ENCODE results near the gene RNFT2. TPM values are rescaled to one million over a fixed set of nuclear protein-coding genes. Genes with fewer than 3 reads are reported as not detected.

RNFT2 gene
- total and polyA plus RNA-seq, 4 donors, result 15.3 to 47.2 (median 37.7) TPM

DNA sequence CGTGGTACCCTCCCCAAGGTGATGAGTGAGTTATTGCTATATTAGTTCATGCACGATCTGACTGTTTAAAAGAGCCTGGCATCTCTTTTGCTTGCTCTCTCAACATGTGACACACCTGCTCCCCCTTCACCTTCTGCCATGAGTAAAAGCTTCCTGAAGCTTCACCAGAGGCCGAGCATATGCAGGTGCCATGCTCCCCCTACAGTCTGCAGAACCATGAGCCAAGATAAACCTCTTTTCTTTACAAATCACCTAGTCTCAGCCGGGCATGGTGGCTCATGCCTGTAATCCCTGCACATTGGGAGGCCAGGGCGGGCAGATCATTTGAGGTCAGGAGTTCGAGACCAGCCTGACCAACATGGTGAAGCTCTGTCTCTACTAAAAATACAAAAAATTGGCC lies 61.8 kb downstream of the RNFT2 start:
- DNase-seq (ENCODE audit: low read depth in 4 of 6, low spot score in 6 of 6), result no peak
- Histone ChIP-seq H3K4me3 (ENCODE audit: low read depth, low read length) (no peak overlapping the region), H3K27me3 (ENCODE audit: control insufficient read depth, insufficient read depth, low read length) (no peaks in the 10 kb centered on the region), H3K4me1 (ENCODE audit: control insufficient read depth, insufficient read depth, low read length) (no peaks in the 10 kb centered on the region), H3K27ac (ENCODE audit: low read depth, low read length) (no peak overlapping the region), H3K36me3 (ENCODE audit: control insufficient read depth, insufficient read depth, low read length) (peaks cover 12% of the 10 kb centered on the region), H3K9me3 (ENCODE audit: control insufficient read depth, insufficient read depth, low read length) (peaks cover 2% of the 10 kb centered on the region)
- WGBS (ENCODE audit: insufficient coverage), result 90% methylated on average over 4 of the region's 6 CpGs

DNA sequence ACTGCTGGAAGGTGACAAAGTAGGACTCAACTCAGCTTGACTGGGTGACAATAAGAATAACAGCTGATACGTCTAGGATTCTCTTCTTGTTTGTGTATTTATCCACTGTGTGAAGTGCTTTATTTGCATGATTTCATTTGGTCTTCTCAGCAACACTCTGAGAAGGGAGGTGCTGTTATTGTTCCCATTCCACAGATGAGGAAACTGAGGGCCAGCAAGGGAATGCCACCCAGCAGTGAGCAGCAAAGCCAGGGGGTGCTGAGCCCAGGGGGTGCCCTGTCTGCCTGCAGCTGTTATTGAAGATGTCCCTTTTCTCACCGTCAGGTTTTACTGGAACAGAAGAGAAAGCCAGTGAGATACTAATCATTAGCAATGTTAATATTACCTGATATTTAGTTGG lies 62.8 kb downstream of the RNFT2 start:
- no peaks in the 10 kb centered on the region for H3K27me3 ChIP-seq (ENCODE audit: control insufficient read depth, insufficient read depth, low read length)
- no peak overlapping the region for H3K4me3 ChIP-seq (ENCODE audit: low read depth, low read length)
- peaks cover 2% of the 10 kb centered on the region for H3K9me3 ChIP-seq (ENCODE audit: control insufficient read depth, insufficient read depth, low read length)
- WGBS (ENCODE audit: insufficient coverage), result no CpG with 5 or more reads among the region's 2 CpGs
- DNase-seq (ENCODE audit: low read depth in 4 of 6, low spot score in 6 of 6), result no peak
- no peak overlapping the region for H3K27ac ChIP-seq (ENCODE audit: low read depth, low read length)
- peaks cover 13% of the 10 kb centered on the region for H3K36me3 ChIP-seq (ENCODE audit: control insufficient read depth, insufficient read depth, low read length)
- H3K4me1 ChIP-seq (ENCODE audit: control insufficient read depth, insufficient read depth, low read length), result no peaks in the 10 kb centered on the region

DNA sequence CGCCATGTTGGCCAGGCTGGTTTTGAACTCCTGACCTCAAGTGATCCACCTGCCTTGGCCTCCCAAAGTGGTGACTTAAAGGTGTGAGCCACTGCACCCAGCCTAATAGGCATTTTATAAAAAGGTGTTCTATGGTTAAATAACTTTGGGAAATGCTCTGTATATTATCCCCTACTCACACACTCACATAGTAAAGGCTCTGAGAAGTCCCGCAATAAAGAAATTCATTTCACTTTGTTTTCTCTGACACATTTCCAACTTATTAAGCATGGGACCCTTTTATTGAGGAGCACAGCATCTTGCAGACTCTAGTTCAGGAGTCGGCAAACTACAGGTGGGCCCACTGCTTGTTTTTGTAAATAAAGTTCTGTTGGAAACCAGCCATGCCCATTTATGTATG lies 63.9 kb downstream of the RNFT2 start:
- Histone ChIP-seq H3K9me3 (ENCODE audit: control insufficient read depth, insufficient read depth, low read length) (peaks cover 2% of the 10 kb centered on the region), H3K4me3 (ENCODE audit: low read depth, low read length) (no peak overlapping the region), H3K36me3 (ENCODE audit: control insufficient read depth, insufficient read depth, low read length) (peaks cover 11% of the 10 kb centered on the region), H3K27ac (ENCODE audit: low read depth, low read length) (no peak overlapping the region), H3K4me1 (ENCODE audit: control insufficient read depth, insufficient read depth, low read length) (no peaks in the 10 kb centered on the region), H3K27me3 (ENCODE audit: control insufficient read depth, insufficient read depth, low read length) (no peaks in the 10 kb centered on the region)
- 92% methylated on average over 2 of the region's 3 CpGs for WGBS (ENCODE audit: insufficient coverage)
- DNase-seq (ENCODE audit: low read depth in 4 of 6, low spot score in 6 of 6), result no peak

DNA sequence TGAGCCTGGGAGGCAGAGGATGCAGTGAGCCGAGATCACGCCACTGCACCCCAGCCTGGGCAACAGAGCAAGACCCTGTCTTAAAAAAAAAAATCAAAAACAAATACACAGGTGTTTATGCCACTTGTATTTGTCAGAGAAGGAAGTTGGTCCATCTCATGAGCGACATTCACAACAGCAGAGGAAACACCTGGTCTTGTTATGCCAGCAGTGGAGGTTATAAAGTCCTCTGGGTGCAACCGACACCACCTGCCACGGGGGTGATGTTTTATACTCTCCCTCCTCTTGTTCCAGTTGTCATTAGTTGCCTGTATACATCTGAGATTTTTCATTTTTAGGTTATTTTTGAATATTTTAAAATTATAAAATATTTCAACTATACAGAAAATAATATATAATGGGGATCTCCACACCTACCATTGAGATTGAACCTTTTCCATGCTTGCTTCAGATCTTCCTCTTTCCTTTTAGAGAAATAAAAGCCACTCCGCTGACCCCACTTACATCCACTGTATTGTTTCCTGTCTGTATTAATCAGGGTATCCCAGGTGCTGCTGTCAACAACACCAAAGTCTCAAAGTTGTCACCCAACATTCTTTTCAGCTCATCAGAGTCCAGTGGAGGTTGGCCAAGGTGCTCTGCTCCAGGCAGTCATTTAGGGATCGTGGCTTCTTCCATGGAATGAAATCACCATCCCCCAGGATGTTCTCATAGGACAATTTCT lies 65.1 kb downstream of the RNFT2 start:
- Histone ChIP-seq H3K36me3 (ENCODE audit: control insufficient read depth, insufficient read depth, low read length) (peaks cover 9% of the 10 kb centered on the region), H3K4me1 (ENCODE audit: control insufficient read depth, insufficient read depth, low read length) (no peaks in the 10 kb centered on the region), H3K4me3 (ENCODE audit: low read depth, low read length) (no peak overlapping the region), H3K27ac (ENCODE audit: low read depth, low read length) (no peak overlapping the region), H3K27me3 (ENCODE audit: control insufficient read depth, insufficient read depth, low read length) (no peaks in the 10 kb centered on the region), H3K9me3 (ENCODE audit: control insufficient read depth, insufficient read depth, low read length) (peaks cover 2% of the 10 kb centered on the region)
- DNase-seq (ENCODE audit: low read depth in 4 of 6, low spot score in 6 of 6), result no peak
- WGBS (ENCODE audit: insufficient coverage), result 90% methylated on average over 1 of the region's 7 CpGs

DNA sequence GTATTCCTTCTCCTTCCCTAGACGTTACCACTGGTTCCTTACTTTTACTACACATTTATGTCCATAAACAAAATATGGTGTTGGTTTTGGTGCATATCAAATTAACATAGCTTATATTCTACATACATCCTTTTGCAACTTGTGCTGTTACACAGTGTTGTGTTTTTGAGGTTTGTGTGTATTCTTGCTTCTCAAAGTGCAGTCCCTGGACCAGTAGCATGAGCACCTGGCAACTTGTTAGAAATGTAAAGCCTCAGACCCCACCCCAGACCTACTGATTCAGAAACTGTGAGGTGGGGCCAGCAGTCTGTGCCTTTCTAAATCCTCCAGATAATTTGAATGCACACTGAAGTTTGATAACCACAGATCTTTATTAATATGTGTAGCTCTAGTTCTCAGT lies 65.9 kb downstream of the RNFT2 start:
- Histone ChIP-seq H3K4me3 (ENCODE audit: low read depth, low read length) (no peak overlapping the region), H3K27ac (ENCODE audit: low read depth, low read length) (no peak overlapping the region), H3K27me3 (ENCODE audit: control insufficient read depth, insufficient read depth, low read length) (no peaks in the 10 kb centered on the region), H3K9me3 (ENCODE audit: control insufficient read depth, insufficient read depth, low read length) (no peaks in the 10 kb centered on the region), H3K36me3 (ENCODE audit: control insufficient read depth, insufficient read depth, low read length) (peaks cover 9% of the 10 kb centered on the region), H3K4me1 (ENCODE audit: control insufficient read depth, insufficient read depth, low read length) (peaks cover 3% of the 10 kb centered on the region)
- WGBS (ENCODE audit: insufficient coverage), result no CpG with 5 or more reads among the region's 1 CpG
- DNase-seq (ENCODE audit: low read depth in 4 of 6, low spot score in 6 of 6), result no peak

DNA sequence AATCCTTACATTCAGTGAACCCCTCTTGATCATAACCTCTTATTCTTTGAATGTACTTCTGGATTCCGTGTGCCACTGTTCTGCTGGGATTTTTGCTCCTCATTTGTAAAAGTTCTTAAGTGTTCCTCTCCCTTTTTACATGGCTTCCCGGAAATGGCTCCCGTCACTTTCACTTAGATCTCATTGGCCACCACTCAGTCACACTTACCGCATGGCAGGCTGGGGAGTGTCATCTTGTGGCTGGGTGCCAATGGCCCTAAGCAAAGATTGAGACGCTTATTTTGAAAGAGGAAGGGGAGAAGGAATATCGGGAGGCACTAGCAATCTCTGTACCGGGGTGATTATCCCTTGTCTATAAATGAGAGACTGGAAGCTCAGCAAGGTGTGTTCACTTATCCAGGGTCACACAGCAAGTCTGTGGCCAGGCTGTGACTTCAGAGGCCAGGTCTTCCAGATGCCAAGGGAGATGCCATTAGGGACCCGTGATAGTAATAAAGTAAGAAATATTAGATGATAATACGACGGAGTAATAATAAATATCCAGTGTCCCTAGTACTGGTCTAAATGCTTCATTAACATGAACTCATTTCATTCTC lies 68.8 kb downstream of the RNFT2 start:
- peaks cover 9% of the 10 kb centered on the region for H3K36me3 ChIP-seq (ENCODE audit: control insufficient read depth, insufficient read depth, low read length)
- no peak overlapping the region for H3K27ac ChIP-seq (ENCODE audit: low read depth, low read length)
- H3K27me3 ChIP-seq (ENCODE audit: control insufficient read depth, insufficient read depth, low read length), result no peaks in the 10 kb centered on the region
- no peaks in the 10 kb centered on the region for H3K9me3 ChIP-seq (ENCODE audit: control insufficient read depth, insufficient read depth, low read length)
- DNase-seq (ENCODE audit: low read depth in 4 of 6, low spot score in 6 of 6), result no peak
- 89% methylated on average over 5 of the region's 10 CpGs for WGBS (ENCODE audit: insufficient coverage)
- H3K4me1 ChIP-seq (ENCODE audit: control insufficient read depth, insufficient read depth, low read length), result peaks cover 3% of the 10 kb centered on the region
- H3K4me3 ChIP-seq (ENCODE audit: low read depth, low read length), result no peak overlapping the region

DNA sequence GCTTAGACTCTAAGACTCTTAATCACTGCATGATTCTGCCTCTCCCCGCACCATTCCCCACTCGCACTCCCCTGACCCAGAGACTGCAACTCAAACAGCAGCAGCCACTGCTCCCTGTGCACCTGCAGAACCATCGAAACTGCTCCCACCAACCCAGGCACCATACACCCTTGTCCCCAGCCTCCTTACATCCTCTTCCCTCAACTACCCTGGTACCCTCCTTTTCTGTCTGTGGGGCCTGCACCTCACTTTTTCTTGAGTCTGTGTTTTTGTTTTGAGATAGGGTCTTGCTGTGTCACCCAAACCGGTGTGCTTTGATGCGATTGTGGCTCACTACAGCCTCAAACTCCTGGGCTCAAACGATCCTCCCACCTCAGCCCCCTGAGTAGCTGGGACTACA lies 69.4 kb downstream of the RNFT2 start:
- DNase-seq (ENCODE audit: low read depth in 4 of 6, low spot score in 6 of 6), result no peak
- Histone ChIP-seq H3K27ac (ENCODE audit: low read depth, low read length) (no peak overlapping the region), H3K4me3 (ENCODE audit: low read depth, low read length) (no peak overlapping the region), H3K9me3 (ENCODE audit: control insufficient read depth, insufficient read depth, low read length) (no peaks in the 10 kb centered on the region), H3K36me3 (ENCODE audit: control insufficient read depth, insufficient read depth, low read length) (peaks cover 9% of the 10 kb centered on the region), H3K4me1 (ENCODE audit: control insufficient read depth, insufficient read depth, low read length) (peaks cover 3% of the 10 kb centered on the region), H3K27me3 (ENCODE audit: control insufficient read depth, insufficient read depth, low read length) (no peaks in the 10 kb centered on the region)
- 98% methylated on average over 6 of the region's 6 CpGs for WGBS (ENCODE audit: insufficient coverage)

DNA sequence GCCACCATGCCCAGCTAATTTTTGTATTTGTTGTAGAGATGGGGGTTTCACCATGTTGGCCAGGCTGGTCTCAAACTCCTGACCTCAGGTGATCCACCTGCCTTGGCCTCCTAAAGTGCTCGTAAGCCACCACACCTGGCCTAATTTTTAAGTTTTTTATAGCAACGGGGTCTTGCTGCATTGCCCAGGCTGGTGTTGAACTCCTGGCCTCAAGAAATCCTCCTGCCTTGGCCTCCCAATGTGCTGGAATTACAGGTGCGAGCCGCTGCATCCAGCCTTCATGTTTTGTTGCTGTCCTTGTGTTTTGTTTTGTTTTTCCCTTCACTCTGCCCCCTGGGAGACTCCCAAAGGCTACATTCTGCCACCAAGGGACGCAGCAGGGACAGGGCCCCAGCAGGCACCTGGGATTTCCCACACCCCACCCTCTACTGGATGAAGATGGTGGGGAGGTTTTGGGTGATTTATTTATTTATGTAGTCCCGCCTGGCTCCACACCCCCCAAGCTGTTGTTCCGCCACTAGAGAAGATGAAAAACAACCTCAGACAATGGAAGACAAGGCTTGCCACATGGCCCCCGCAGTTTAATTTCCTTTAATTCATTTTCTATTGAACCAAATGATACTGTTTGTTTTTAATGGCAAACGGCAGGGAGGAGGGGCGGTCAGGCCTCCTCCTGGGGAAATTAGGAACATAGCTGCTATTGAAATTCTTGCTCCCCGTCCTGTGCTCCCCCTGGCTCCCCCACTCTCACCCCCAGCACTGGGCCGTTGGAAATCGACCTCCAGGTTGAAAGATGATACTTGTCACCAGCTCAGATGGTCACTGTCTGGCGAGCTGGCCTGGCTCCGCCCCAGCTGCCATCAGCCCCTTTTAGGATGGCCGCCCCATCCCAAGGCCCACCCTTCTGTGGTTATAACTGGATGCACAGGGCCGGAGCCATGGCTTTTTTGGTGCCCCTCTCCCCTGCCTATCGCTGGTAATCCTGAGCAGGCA lies 70.3 kb downstream of the RNFT2 start:
- peak in 1 of 6 donors; percentile 16 for DNase-seq (ENCODE audit: low read depth in 4 of 6, low spot score in 6 of 6)
- Histone ChIP-seq H3K4me1 (ENCODE audit: control insufficient read depth, insufficient read depth, low read length) (peaks cover 3% of the 10 kb centered on the region), H3K4me3 (ENCODE audit: low read depth, low read length) (no peak overlapping the region), H3K27ac (ENCODE audit: low read depth, low read length) (no peak overlapping the region), H3K27me3 (ENCODE audit: control insufficient read depth, insufficient read depth, low read length) (no peaks in the 10 kb centered on the region), H3K36me3 (ENCODE audit: control insufficient read depth, insufficient read depth, low read length) (peaks cover 12% of the 10 kb centered on the region), H3K9me3 (ENCODE audit: control insufficient read depth, insufficient read depth, low read length) (no peaks in the 10 kb centered on the region)
- WGBS (ENCODE audit: insufficient coverage), result 64% methylated on average over 10 of the region's 18 CpGs

DNA sequence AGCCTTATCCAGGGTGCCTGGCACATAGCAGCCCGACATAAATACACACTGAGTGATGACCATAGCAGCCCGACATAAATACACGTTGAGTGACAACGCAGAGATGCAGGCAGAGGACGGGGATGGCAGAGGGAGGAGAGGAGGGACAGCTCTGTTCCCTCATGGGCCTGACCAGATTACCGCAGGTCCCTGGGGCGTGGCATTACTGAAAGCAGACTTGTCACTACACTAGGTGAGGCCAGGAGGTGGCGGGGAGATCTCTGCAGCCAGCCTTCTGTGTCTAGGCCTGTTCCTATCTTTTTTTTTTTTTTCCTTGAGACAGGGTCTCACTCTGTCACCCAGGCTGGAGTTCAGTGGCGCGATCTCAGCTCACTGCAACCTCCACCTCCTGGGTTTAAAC lies 74.1 kb downstream of the RNFT2 start:
- DNase-seq (ENCODE audit: low read depth in 4 of 6, low spot score in 6 of 6), result no peak
- Histone ChIP-seq H3K4me3 (ENCODE audit: low read depth, low read length) (no peak overlapping the region), H3K9me3 (ENCODE audit: control insufficient read depth, insufficient read depth, low read length) (no peaks in the 10 kb centered on the region), H3K36me3 (ENCODE audit: control insufficient read depth, insufficient read depth, low read length) (peaks cover 11% of the 10 kb centered on the region), H3K27ac (ENCODE audit: low read depth, low read length) (no peak overlapping the region), H3K27me3 (ENCODE audit: control insufficient read depth, insufficient read depth, low read length) (no peaks in the 10 kb centered on the region), H3K4me1 (ENCODE audit: control insufficient read depth, insufficient read depth, low read length) (peaks cover 3% of the 10 kb centered on the region)
- WGBS (ENCODE audit: insufficient coverage), result 92% methylated on average over 8 of the region's 10 CpGs

Measured in spinal cord (tissue), 10 donors.